Hepatocyte (in vitro differentiated cells): Measurements from ENCODE around the gene HS3ST3B1. TPM values are rescaled to one million over a fixed set of nuclear protein-coding genes. Genes with fewer than 3 reads are reported as not detected.

ENCODE experiments used
- DNase-seq: peaks from one replicate; pipeline ENCODE4 v3.0.0-alpha.2; 2016; ENCODE audit warnings: low spot score
- H2AFZ ChIP-seq: fragments of 200-600 bp; sonication (generic); 2 replicates; pipeline ENCODE4 v1.6.0; 2016; ENCODE audit warnings: antibody characterized with exemption, mild to moderate bottlenecking
- H3K27ac ChIP-seq: fragments of 200-600 bp; sonication (generic); 2 replicates; pipeline ENCODE4 v1.5.1; 2016; ENCODE audit warnings: mild to moderate bottlenecking
- H3K27me3 ChIP-seq: fragments of 200-600 bp; sonication (generic); 2 replicates; pipeline ENCODE4 v1.6.1; 2016
- H3K36me3 ChIP-seq: fragments of 200-600 bp; sonication (generic); replicated peaks from 2 replicates; pipeline ENCODE4 v1.5.1; 2016; ENCODE audit warnings: low read depth; ENCODE audit not compliant: insufficient read depth
- H3K4me1 ChIP-seq: fragments of 200-600 bp; sonication (generic); 2 replicates; pipeline ENCODE4 v1.5.1; 2016; ENCODE audit warnings: mild to moderate bottlenecking, moderate library complexity; ENCODE audit not compliant: insufficient read depth
- H3K4me2 ChIP-seq: fragments of 200-600 bp; sonication (generic); 2 replicates; pipeline ENCODE4 v1.6.0; 2016
- H3K4me3 ChIP-seq: fragments of 200-600 bp; sonication (generic); 2 replicates; pipeline ENCODE4 v1.5.1; 2016; ENCODE audit warnings: mild to moderate bottlenecking
- H3K79me2 ChIP-seq: fragments of 200-600 bp; sonication (generic); 2 replicates; pipeline ENCODE4 v1.6.0; 2017; ENCODE audit warnings: mild to moderate bottlenecking
- H3K9me2 ChIP-seq: fragments of 200-600 bp; sonication (generic); replicated peaks from 2 replicates; pipeline ENCODE4 v1.6.0; 2017; ENCODE audit warnings: mild to moderate bottlenecking; ENCODE audit not compliant: insufficient read depth
- H3K9me3 ChIP-seq: fragments of 200-600 bp; sonication (generic); 2 replicates; pipeline ENCODE4 v1.5.1; 2016; ENCODE audit warnings: low read depth, mild to moderate bottlenecking
- H4K20me1 ChIP-seq: fragments of 200-600 bp; sonication (generic); 2 replicates; pipeline ENCODE4 v1.6.0; 2016; ENCODE audit warnings: mild to moderate bottlenecking; ENCODE audit not compliant: insufficient read depth, poor library complexity, severe bottlenecking
- CTCF ChIP-seq: fragments of 200-600 bp; sonication (generic); IDR thresholded peaks from 2 replicates; pipeline ENCODE4 v1.5.1; 2016; ENCODE audit warnings: antibody characterized with exemption, mild to moderate bottlenecking; ENCODE audit not compliant: poor library complexity
- EZH2 ChIP-seq: fragments of 200-600 bp; sonication (generic); IDR thresholded peaks from 2 replicates; pipeline ENCODE4 v1.6.1; 2016; ENCODE audit warnings: antibody characterized with exemption, mild to moderate bottlenecking, borderline replicate concordance
- EZH2phosphoT487 ChIP-seq: fragments of 200-600 bp; sonication (generic); IDR thresholded peaks from one replicate; pipeline ENCODE4 v1.6.1; 2018; ENCODE audit warnings: antibody characterized with exemption, mild to moderate bottlenecking, low read depth, moderate library complexity; ENCODE audit not compliant: unreplicated experiment, severe bottlenecking
- WGBS: methylation state at CpG from one replicate; pipeline ENCODE4 v1.1.6; 2016; ENCODE audit warnings: low lambda C conversion rate; ENCODE audit errors: missing lambda C conversion rate; 5-methylcytosine and 5-hydroxymethylcytosine counted together
- polyA plus RNA-seq: library from polyadenylated mRNA; unstranded; fragments of >200 nt; fragmentation: Nextera tagmentation; extraction: Ambion mirVana; gene quantifications from 2 replicates; pipeline ENCODE4 v1.2.1, GENCODE V29; 2016
- total RNA-seq: library from RNA; depleted of rRNA; stranded (reverse); fragments of >200 nt; gene quantifications from 2 replicates; pipeline ENCODE4 v1.2.3, GENCODE V29; 2014

The HS3ST3B1 gene
- total and polyA plus RNA-seq, 2 experiments from 2014 or later, result 3.7 to 5.8 TPM

GRCh38 chr17:14361470-14361869 lies 60.6 kb downstream of the HS3ST3B1 start:
- 87% methylated on average over 2 of the region's 2 CpGs for WGBS

DNA sequence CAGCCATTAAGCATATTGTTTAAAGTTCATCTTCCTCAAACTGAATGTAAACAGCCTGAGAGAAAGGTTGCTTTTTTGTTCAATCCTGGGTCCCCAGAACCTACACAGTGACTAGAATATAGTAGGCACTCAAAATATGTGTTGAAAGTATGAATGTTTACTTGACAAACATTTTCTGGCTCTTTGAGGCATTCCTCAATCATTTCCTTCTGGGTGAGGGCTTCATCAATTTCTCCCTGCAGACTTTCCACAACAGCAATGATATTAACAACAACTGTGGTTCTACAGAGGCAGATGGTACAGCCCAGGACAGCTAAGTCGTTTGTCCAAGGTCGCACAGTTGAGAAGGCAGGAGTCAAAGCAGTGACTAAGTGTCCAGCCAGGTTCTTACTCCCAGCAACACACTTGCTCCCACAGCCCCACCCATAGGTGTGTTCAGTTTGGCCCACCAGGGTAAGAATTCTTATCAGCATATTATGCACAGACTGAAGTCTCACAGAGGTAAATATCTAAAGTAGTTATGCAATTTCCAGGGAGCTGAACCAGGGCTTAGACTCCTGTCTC lies 61.1 kb downstream of the HS3ST3B1 start:
- Histone ChIP-seq H2AFZ (no peak overlapping the region), H3K27me3 (no peaks in the 10 kb centered on the region), H3K79me2 (no peaks in the 10 kb centered on the region), H3K36me3 (no peaks in the 10 kb centered on the region), H3K4me2 (no peak overlapping the region), H3K9me2 (no peaks in the 10 kb centered on the region), H4K20me1 (no peaks in the 10 kb centered on the region), H3K4me1 (peaks cover 4% of the 10 kb centered on the region), H3K9me3 (no peaks in the 10 kb centered on the region), H3K4me3 (no peak overlapping the region), H3K27ac (no peak overlapping the region)
- TF ChIP-seq EZH2 (no peak), CTCF (no peak), EZH2phosphoT487 (no peak)
- DNase-seq, result peak; percentile 60
- 57% methylated on average over 2 of the region's 2 CpGs for WGBS

More at GRCh38 chr17:14361470-14361869, 60.6 kb downstream of the HS3ST3B1 start:
- no peaks in the 10 kb centered on the region for H4K20me1 ChIP-seq
- no peak overlapping the region for H3K4me2 ChIP-seq
- no peaks in the 10 kb centered on the region for H3K36me3 ChIP-seq
- TF ChIP-seq CTCF, result no peak
- TF ChIP-seq EZH2, result no peak
- no peak for TF ChIP-seq EZH2phosphoT487
- no peak overlapping the region for H3K27ac ChIP-seq
- no peak overlapping the region for H2AFZ ChIP-seq
- H3K4me1 ChIP-seq, result peaks cover 4% of the 10 kb centered on the region
- H3K4me3 ChIP-seq, result no peak overlapping the region
- no peaks in the 10 kb centered on the region for H3K9me2 ChIP-seq
- H3K9me3 ChIP-seq, result no peaks in the 10 kb centered on the region
- H3K79me2 ChIP-seq, result no peaks in the 10 kb centered on the region
- no peak for DNase-seq
- no peaks in the 10 kb centered on the region for H3K27me3 ChIP-seq

DNA sequence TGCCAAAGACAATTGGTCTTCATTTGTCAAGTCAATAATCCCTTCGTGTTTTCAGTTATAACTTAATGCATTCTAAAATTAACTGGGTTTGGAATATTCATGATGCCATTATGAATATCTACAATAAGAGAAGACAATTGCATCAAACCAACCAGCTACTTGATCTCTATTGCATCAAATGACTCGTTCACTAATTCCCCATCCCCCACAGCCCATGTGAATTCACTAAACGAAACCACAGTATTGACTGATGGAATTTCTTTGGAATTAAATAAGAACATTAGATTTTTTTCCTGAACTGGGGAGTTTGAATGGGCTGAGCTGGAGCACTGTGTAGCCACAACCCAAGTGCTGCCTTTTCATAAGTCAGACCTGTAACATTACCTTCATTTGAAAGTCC lies 65.3 kb downstream of the HS3ST3B1 start:
- no peaks in the 10 kb centered on the region for H3K36me3 ChIP-seq
- no peak overlapping the region for H2AFZ ChIP-seq
- no peaks in the 10 kb centered on the region for H3K79me2 ChIP-seq
- no peak overlapping the region for H3K4me3 ChIP-seq
- H3K9me2 ChIP-seq, result no peaks in the 10 kb centered on the region
- no peaks in the 10 kb centered on the region for H3K9me3 ChIP-seq
- no peak overlapping the region for H3K27ac ChIP-seq
- no peaks in the 10 kb centered on the region for H4K20me1 ChIP-seq
- no peak overlapping the region for H3K4me2 ChIP-seq
- WGBS, result 83% methylated on average over 3 of the region's 3 CpGs
- TF ChIP-seq EZH2phosphoT487 (no peak), EZH2 (no peak), CTCF (no peak)
- H3K4me1 ChIP-seq, result peaks cover 4% of the 10 kb centered on the region
- DNase-seq, result no peak
- H3K27me3 ChIP-seq, result no peaks in the 10 kb centered on the region
